ENCODE measurements around the gene PKDCC.

The PKDCC gene

GRCh38 chr2:42091671-42092070 is 43.9 kb downstream of the PKDCC start:
- no peak for DNase-seq

DNA sequence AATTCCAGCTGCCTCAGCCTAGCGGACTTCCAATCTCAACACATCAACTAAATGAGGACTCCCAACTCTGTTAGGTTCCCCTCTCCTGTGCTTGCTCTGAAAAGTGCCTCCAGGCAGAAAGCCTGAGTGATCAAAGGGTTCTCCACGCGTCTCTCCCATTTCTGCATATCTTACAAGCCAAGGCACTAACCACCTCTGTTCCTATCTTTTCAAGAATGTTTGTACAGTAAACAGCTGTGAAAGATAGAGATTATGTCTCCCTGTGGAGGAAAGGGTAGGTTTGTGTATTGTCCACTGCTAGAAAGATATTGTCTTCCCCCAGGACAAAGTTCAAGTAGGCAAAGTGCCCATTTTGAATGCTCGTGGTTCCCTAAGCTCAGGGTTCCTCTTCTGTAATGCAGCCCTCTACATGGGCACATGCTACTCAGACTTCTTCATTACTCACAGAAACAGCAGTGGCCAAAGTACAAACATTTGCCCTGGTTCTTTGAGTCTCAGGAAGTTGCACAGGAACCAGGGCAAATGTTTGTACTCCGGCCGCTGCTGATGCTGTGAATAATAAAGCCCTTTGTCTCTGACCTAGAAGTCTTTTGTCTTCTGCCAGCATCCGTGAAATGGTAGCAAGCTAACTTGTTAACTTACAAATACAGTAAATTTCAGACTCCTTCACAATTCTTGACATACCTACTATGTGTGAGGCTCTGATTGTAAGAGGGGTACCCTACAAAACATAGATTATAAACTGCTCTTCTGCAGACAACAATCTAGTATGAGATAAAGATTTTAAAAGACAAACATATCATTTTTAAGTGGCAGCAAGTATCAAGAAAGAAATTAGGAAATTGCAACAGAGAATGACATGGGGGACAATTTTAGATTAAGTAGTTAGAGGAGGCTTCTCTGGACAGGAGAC is 44.5 kb downstream of the PKDCC start:
- DNase-seq, result no peak

GRCh38 chr2:42094114-42094513 is 46.3 kb downstream of the PKDCC start:
- DNase-seq, result no peak

GRCh38 chr2:42095923-42096408 is 48.1 kb downstream of the PKDCC start:
- peak; percentile 48 for DNase-seq

GRCh38 chr2:42096869-42097591 is 49.2 kb downstream of the PKDCC start:
- no peak for DNase-seq

GRCh38 chr2:42098571-42099437 is 51.0 kb downstream of the PKDCC start:
- no peak for DNase-seq

DNA sequence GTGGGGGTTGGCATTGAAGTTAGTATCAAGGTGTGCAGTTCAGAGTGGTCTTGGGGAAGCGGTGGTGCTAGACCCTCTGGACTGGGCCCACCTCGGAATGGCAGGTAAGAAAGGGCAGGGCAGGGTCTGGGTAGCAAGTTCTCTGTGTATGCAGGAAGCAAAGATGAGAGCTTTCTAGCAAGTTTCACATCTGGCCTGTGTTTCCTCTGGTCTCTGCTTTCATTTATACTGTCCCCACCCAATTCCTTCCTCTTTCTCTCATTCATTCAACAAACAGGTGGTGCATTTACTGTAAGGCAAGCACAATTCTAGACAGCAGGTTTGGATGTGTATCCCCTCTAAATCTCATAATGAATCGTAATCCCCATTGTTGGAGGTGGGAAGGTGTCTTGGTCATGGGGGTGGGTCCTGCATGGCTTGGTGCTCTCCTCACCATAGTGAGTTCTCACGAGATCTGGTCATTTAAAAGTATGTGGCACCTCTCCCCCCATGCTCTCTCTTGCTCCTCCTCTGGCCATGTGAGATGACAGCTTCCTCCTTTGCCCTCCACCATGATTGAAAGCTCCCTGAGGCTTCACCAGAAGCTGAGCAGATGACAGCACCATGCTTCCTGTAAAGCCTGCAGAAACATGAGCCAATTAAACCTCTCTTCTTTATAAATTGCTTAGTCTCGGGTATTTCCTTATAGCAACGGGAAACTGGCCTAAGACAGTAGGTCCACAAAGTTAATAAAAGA is 51.8 kb downstream of the PKDCC start:
- DNase-seq, result no peak

- no peak for DNase-seq
Observed at GRCh38 chr2:42100683-42101205, 52.9 kb downstream of the PKDCC start.

- peak; percentile 55 for DNase-seq
Observed at GRCh38 chr2:42101206-42102023, 53.6 kb downstream of the PKDCC start.

- peak; percentile 88 for DNase-seq
Observed at GRCh38 chr2:42102024-42102590, 54.3 kb downstream of the PKDCC start.

- no peak for DNase-seq
Observed at GRCh38 chr2:42102591-42103450, 55.0 kb downstream of the PKDCC start.

DNA sequence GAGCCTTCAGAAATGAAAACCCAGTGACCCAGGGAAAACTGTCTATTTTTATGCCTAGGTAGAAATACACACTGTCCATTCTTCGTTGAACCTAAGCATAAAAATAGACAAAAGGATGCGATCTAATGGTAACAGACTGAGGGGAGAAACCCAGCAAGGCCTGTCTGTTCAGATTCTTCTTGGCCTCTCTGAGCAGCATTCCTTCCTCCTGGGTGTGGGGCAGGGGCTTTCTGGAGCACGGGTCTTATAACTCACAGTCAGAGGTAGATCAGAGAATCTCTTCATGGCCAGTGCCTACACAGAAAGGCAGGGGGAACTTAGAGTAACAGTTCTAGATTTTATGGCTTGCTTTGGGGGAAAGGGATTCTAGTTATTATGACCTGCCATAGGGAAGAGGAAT is 56.0 kb downstream of the PKDCC start:
- no peak for DNase-seq

DNA sequence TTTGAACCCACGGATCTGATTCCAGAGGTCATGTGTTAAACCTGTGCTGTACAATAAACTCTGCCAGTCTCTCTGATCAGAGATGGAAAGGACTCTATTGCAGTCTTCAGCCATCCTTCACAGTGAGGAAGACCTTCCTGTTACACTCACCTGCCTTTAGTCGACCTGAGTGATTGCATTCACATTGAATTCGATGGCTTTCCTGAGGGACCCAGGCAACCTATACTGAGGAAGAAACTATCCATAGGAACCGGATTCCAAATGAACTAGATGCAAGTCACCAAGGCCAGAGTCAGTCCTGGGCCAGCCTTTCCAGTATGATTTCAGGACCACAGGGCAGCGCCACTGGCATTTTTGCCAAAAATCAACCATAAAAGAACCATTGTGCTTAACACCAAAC is 56.8 kb downstream of the PKDCC start:
- DNase-seq, result no peak

GRCh38 chr2:42105330-42106256 is 57.8 kb downstream of the PKDCC start:
- peak; percentile 72 for DNase-seq

DNA sequence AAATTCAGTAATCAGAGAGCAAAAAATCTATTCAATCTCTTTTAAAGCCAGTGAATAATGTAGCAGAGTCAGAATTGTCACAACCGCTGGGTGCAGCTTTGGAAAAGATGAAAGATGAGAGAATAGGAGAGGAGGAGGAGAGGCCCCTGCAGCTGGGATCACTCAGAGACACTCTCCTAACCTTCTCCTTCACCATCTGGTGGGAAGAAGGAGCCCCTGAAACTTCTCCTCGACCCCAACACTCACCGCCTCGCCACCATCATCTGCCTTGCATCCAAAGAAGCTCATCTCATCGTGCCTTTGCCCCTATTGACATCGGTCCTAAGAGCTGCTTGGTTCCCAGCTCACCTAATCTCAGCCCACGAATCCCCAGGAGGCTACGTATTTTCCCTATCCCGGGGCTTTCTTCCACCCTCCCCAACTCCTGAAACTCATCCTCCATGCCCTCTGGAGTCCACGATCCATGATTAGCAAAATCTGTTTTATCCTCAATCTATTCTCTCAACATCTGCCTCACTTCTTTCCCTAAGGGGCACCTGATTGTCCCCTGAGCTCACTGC is 58.5 kb downstream of the PKDCC start:
- no peak for DNase-seq

GRCh38 chr2:42107249-42108042 is 59.6 kb downstream of the PKDCC start:
- no peak for DNase-seq

Measured in stimulated activated naive CD4-positive, alpha-beta T cell treated with Interleukin-2 at 50 U/mL for 16 hours (primary cell).